Measurements from ENCODE around the gene EGFL7. TPM values are rescaled to one million over a fixed set of nuclear protein-coding genes. Genes with fewer than 3 reads are reported as not detected.
A peak's percentile ranks its signal among the peaks of the same experiment; 100 is the strongest.

Gene EGFL7
- total RNA-seq, 1 donor from 2014 or later = 13.7 TPM

- DNase-seq = no peak
These were observed 55.9 kb downstream of the EGFL7 start for GRCh38 chr9:136718345-136719194.

DNA sequence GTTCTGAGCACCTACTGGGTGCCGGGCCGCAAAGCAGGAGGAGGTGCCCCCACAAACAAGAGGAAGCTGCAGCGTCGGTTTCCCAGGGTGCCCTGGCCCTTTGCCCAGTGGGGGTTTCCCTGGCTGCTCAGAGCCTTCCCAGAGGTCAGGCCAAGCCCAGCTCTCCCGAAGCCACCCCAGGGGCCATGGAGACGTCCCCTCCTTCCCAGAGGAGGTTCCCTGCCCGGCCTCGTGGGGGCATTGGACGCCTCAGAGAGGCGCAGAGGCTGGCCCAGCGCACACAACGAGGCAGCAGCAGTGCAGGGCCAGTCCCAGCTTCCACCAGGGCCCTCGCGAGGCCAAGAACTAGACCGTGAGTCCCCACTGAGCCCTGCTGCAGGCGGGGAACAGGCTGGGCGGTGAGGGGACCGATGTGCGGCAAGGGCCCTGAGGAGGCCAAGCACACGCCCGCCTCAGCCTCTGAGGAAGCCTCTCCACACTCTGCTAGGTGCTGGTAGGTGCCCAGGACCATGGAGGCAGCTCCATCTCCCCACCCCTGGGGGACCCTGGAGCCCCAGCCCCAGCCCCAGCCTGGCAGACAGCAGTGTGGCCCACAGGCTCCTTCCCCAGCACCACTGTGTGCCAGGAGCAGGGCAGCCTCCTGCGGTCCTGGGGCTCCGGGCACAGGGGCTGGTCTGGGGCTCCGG is 56.6 kb downstream of the EGFL7 start:
- no peak for DNase-seq

GRCh38 chr9:136720251-136720897 is 57.7 kb downstream of the EGFL7 start:
- DNase-seq = no peak

- no peak for DNase-seq
These were observed 58.2 kb downstream of the EGFL7 start for GRCh38 chr9:136720898-136721338.

GRCh38 chr9:136721339-136722092 is 58.8 kb downstream of the EGFL7 start:
- no peak for DNase-seq

Small RNA genes lying within 50 kb of the gene (small RNA-seq; reads per million reads assigned to genes)
- gene MIR126 = 872 reads per million, percentile 98 among the genes with 10 or more reads in this experiment

Other genes with a start within 250 kb of the EGFL7 start
- 11.5 TPM for gene INPP5E, start 223.1 kb upstream of the EGFL7 start, total RNA-seq
- gene SEC16A, start 179.9 kb upstream of the EGFL7 start, total RNA-seq = 10.6 TPM
- gene NOTCH1, start 116.9 kb upstream of the EGFL7 start, total RNA-seq = 22.9 TPM
- 2.2 TPM for gene AGPAT2, start 24.5 kb downstream of the EGFL7 start, total RNA-seq
- gene DIPK1B, start 49.7 kb downstream of the EGFL7 start, total RNA-seq = 25.1 TPM
- gene LCN10, start 80.0 kb downstream of the EGFL7 start, total RNA-seq = not detected
- gene LCN6, start 85.6 kb downstream of the EGFL7 start, total RNA-seq = not detected
- not detected for gene LCN8, start 95.3 kb downstream of the EGFL7 start, total RNA-seq
- not detected for gene LCN15, start 101.6 kb downstream of the EGFL7 start, total RNA-seq
- gene TMEM141, start 128.4 kb downstream of the EGFL7 start, total RNA-seq = 15.9 TPM
- gene CCDC183, start 133.4 kb downstream of the EGFL7 start, total RNA-seq = 2.8 TPM
- gene RABL6, start 145.0 kb downstream of the EGFL7 start, total RNA-seq = 38.2 TPM
- 0.94 TPM for gene AJM1, start 179.6 kb downstream of the EGFL7 start, total RNA-seq
- gene PHPT1, start 186.5 kb downstream of the EGFL7 start, total RNA-seq = 76.9 TPM
- 2.5 TPM for gene MAMDC4, start 189.4 kb downstream of the EGFL7 start, total RNA-seq
- gene EDF1, start 203.4 kb downstream of the EGFL7 start, total RNA-seq = 96.2 TPM
- 8.9 TPM for gene TRAF2, start 223.6 kb downstream of the EGFL7 start, total RNA-seq

Data from occipital lobe (tissue), 3 donors.